ENCODE results near the gene MIA3.

The MIA3 gene

GRCh38 chr1:222610728-222611127 lies 7.2 kb upstream of the MIA3 start:
- no peaks in the 10 kb centered on the region for H3K4me1 ChIP-seq (ENCODE audit: control insufficient read depth, insufficient read depth, low read depth, low read length)
- no peak overlapping the region for H3K4ac ChIP-seq (ENCODE audit: low read depth in 1 of 2, low read length in 2 of 2)
- no peak overlapping the region for H3K14ac ChIP-seq (ENCODE audit: low read length in 2 of 2)
- H2BK120ac ChIP-seq (ENCODE audit: low read depth, low read length), result no peak overlapping the region
- H3K23ac ChIP-seq (ENCODE audit: low read length in 2 of 2), result no peak overlapping the region
- H2BK12ac ChIP-seq (ENCODE audit: low read length in 2 of 2), result no peak overlapping the region
- no peaks in the 10 kb centered on the region for H3K79me1 ChIP-seq (replicated peaks; ENCODE audit: low read length, poor library complexity, severe bottlenecking)
- H2BK5ac ChIP-seq (ENCODE audit: low read depth, low read length, poor library complexity, severe bottlenecking), result no peak overlapping the region
- H4K91ac ChIP-seq (ENCODE audit: low read length), result no peak overlapping the region
- H3K18ac ChIP-seq (ENCODE audit: low read depth in 1 of 2, low read length in 2 of 2), result no peak overlapping the region
- no peak overlapping the region for H2AK5ac ChIP-seq (ENCODE audit: low read length, severe bottlenecking)
- no peaks in the 10 kb centered on the region for H3K36me3 ChIP-seq (ENCODE audit: control insufficient read depth in 1 of 2, insufficient read depth in 2 of 2, low read depth in 1 of 2, low read length in 2 of 2)
- no peak overlapping the region for H3K27ac ChIP-seq (ENCODE audit: low read length, poor library complexity, severe bottlenecking)
- no peak overlapping the region for H2AFZ ChIP-seq (ENCODE audit: low read depth, low read length)
- no peak for DNase-seq
- peaks cover 0 to 3% of the 10 kb centered on the region in 2 experiments for H3K27me3 ChIP-seq (ENCODE audit: control insufficient read depth in 1 of 2, insufficient read depth in 1 of 2, low read length in 2 of 2)
- no peak overlapping the region for H3K9ac ChIP-seq (ENCODE audit: low read length)
- no peak overlapping the region for H3K4me2 ChIP-seq (ENCODE audit: low read length, poor library complexity, severe bottlenecking)
- no peak overlapping the region for H4K8ac ChIP-seq (ENCODE audit: low read length)
- no peak overlapping the region for H3K4me3 ChIP-seq (ENCODE audit: insufficient read depth in 1 of 2, low read depth in 1 of 2, low read length in 2 of 2)
- H2BK15ac ChIP-seq (ENCODE audit: low read depth, poor library complexity, severe bottlenecking), result no peak overlapping the region
- no CpG with 5 or more reads among the region's 2 CpGs for WGBS
- no peaks in the 10 kb centered on the region for H3K9me3 ChIP-seq (ENCODE audit: control insufficient read depth, low read length)

GRCh38 chr1:222613627-222614026 lies 4.3 kb upstream of the MIA3 start:
- Histone ChIP-seq H3K18ac (ENCODE audit: low read depth in 1 of 2, low read length in 2 of 2) (no peak overlapping the region), H4K91ac (ENCODE audit: low read length) (no peak overlapping the region), H3K4me3 (ENCODE audit: insufficient read depth in 1 of 2, low read depth in 1 of 2, low read length in 2 of 2) (no peak overlapping the region), H2AFZ (ENCODE audit: low read depth, low read length) (no peak overlapping the region), H3K36me3 (ENCODE audit: control insufficient read depth in 1 of 2, insufficient read depth in 2 of 2, low read depth in 1 of 2, low read length in 2 of 2) (no peaks in the 10 kb centered on the region), H3K4ac (ENCODE audit: low read depth in 1 of 2, low read length in 2 of 2) (no peak overlapping the region), H2AK5ac (ENCODE audit: low read length, severe bottlenecking) (no peak overlapping the region), H2BK5ac (ENCODE audit: low read depth, low read length, poor library complexity, severe bottlenecking) (no peak overlapping the region), H3K4me2 (ENCODE audit: low read length, poor library complexity, severe bottlenecking) (no peak overlapping the region), H3K14ac (ENCODE audit: low read length in 2 of 2) (no peak overlapping the region), H4K8ac (ENCODE audit: low read length) (no peak overlapping the region), H3K27me3 (ENCODE audit: control insufficient read depth in 1 of 2, insufficient read depth in 1 of 2, low read length in 2 of 2) (peaks cover 0 to 3% of the 10 kb centered on the region in 2 experiments), H3K79me1 (replicated peaks; ENCODE audit: low read length, poor library complexity, severe bottlenecking) (peaks cover 7% of the 10 kb centered on the region), H3K27ac (ENCODE audit: low read length, poor library complexity, severe bottlenecking) (no peak overlapping the region), H3K4me1 (ENCODE audit: control insufficient read depth, insufficient read depth, low read depth, low read length) (peaks cover 3% of the 10 kb centered on the region), H2BK15ac (ENCODE audit: low read depth, poor library complexity, severe bottlenecking) (no peak overlapping the region), H3K23ac (ENCODE audit: low read length in 2 of 2) (no peak overlapping the region), H2BK12ac (ENCODE audit: low read length in 2 of 2) (no peak overlapping the region), H3K9ac (ENCODE audit: low read length) (no peak overlapping the region), H3K9me3 (ENCODE audit: control insufficient read depth, low read length) (no peaks in the 10 kb centered on the region), H2BK120ac (ENCODE audit: low read depth, low read length) (no peak overlapping the region)
- WGBS, result 85% methylated on average over 1 of the region's 1 CpG
- DNase-seq, result no peak

- peaks cover 12% of the 10 kb centered on the region for H3K79me1 ChIP-seq (replicated peaks; ENCODE audit: low read length, poor library complexity, severe bottlenecking)
- no peak overlapping the region for H4K8ac ChIP-seq (ENCODE audit: low read length)
- peaks cover 3% of the 10 kb centered on the region for H3K4me1 ChIP-seq (ENCODE audit: control insufficient read depth, insufficient read depth, low read depth, low read length)
- H3K4me3 ChIP-seq (ENCODE audit: insufficient read depth in 1 of 2, low read depth in 1 of 2, low read length in 2 of 2), result peak overlapping the region in 1 of 2 experiments; percentile 71
- H3K4ac ChIP-seq (ENCODE audit: low read depth in 1 of 2, low read length in 2 of 2), result no peak overlapping the region
- no peak overlapping the region for H3K4me2 ChIP-seq (ENCODE audit: low read length, poor library complexity, severe bottlenecking)
- peak overlapping the region; percentile 93 for H3K9ac ChIP-seq (ENCODE audit: low read length)
- H3K23ac ChIP-seq (ENCODE audit: low read length in 2 of 2), result no peak overlapping the region
- no peak overlapping the region for H3K14ac ChIP-seq (ENCODE audit: low read length in 2 of 2)
- H2BK12ac ChIP-seq (ENCODE audit: low read length in 2 of 2), result no peak overlapping the region
- no peak overlapping the region for H2BK120ac ChIP-seq (ENCODE audit: low read depth, low read length)
- no peaks in the 10 kb centered on the region for H3K9me3 ChIP-seq (ENCODE audit: control insufficient read depth, low read length)
- H3K18ac ChIP-seq (ENCODE audit: low read depth in 1 of 2, low read length in 2 of 2), result no peak overlapping the region
- no peak overlapping the region for H2AFZ ChIP-seq (ENCODE audit: low read depth, low read length)
- H3K36me3 ChIP-seq (ENCODE audit: control insufficient read depth in 1 of 2, insufficient read depth in 2 of 2, low read depth in 1 of 2, low read length in 2 of 2), result peaks cover 0 to 6% of the 10 kb centered on the region in 2 experiments
- no peak overlapping the region for H2AK5ac ChIP-seq (ENCODE audit: low read length, severe bottlenecking)
- peaks cover 0 to 3% of the 10 kb centered on the region in 2 experiments for H3K27me3 ChIP-seq (ENCODE audit: control insufficient read depth in 1 of 2, insufficient read depth in 1 of 2, low read length in 2 of 2)
- H3K27ac ChIP-seq (ENCODE audit: low read length, poor library complexity, severe bottlenecking), result no peak overlapping the region
- DNase-seq, result peak; percentile 77
- H2BK15ac ChIP-seq (ENCODE audit: low read depth, poor library complexity, severe bottlenecking), result no peak overlapping the region
- 72% methylated on average over 3 of the region's 5 CpGs for WGBS
- no peak overlapping the region for H2BK5ac ChIP-seq (ENCODE audit: low read depth, low read length, poor library complexity, severe bottlenecking)
- H4K91ac ChIP-seq (ENCODE audit: low read length), result no peak overlapping the region
These were observed 1.4 kb upstream of the MIA3 start for GRCh38 chr1:222616525-222616924.

- peak overlapping the region; percentile 61 to 71 for H3K4me3 ChIP-seq (ENCODE audit: insufficient read depth in 1 of 2, low read depth in 1 of 2, low read length in 2 of 2)
- H3K4ac ChIP-seq (ENCODE audit: low read depth in 1 of 2, low read length in 2 of 2), result peak overlapping the region; percentile 34 to 35
- peak overlapping the region; percentile 58 for H4K8ac ChIP-seq (ENCODE audit: low read length)
- peak overlapping the region; percentile 14 for H4K91ac ChIP-seq (ENCODE audit: low read length)
- peaks cover 0 to 12% of the 10 kb centered on the region in 2 experiments for H3K36me3 ChIP-seq (ENCODE audit: control insufficient read depth in 1 of 2, insufficient read depth in 2 of 2, low read depth in 1 of 2, low read length in 2 of 2)
- H3K23ac ChIP-seq (ENCODE audit: low read length in 2 of 2), result no peak overlapping the region
- peak overlapping the region; percentile 76 for H3K4me2 ChIP-seq (ENCODE audit: low read length, poor library complexity, severe bottlenecking)
- H3K9ac ChIP-seq (ENCODE audit: low read length), result peak overlapping the region; percentile 93
- peak overlapping the region; percentile 75 for H2AFZ ChIP-seq (ENCODE audit: low read depth, low read length)
- peaks cover 3% of the 10 kb centered on the region for H3K4me1 ChIP-seq (ENCODE audit: control insufficient read depth, insufficient read depth, low read depth, low read length)
- H3K18ac ChIP-seq (ENCODE audit: low read depth in 1 of 2, low read length in 2 of 2), result peak overlapping the region; percentile 23 to 25
- H2AK5ac ChIP-seq (ENCODE audit: low read length, severe bottlenecking), result peak overlapping the region; percentile 36
- peak overlapping the region; percentile 39 for H2BK120ac ChIP-seq (ENCODE audit: low read depth, low read length)
- DNase-seq, result peak; percentile 98
- H3K79me1 ChIP-seq (replicated peaks; ENCODE audit: low read length, poor library complexity, severe bottlenecking), result peaks cover 15% of the 10 kb centered on the region
- H3K27ac ChIP-seq (ENCODE audit: low read length, poor library complexity, severe bottlenecking), result no peak overlapping the region
- peak overlapping the region in 1 of 2 experiments; percentile 6 for H2BK12ac ChIP-seq (ENCODE audit: low read length in 2 of 2)
- H3K27me3 ChIP-seq (ENCODE audit: control insufficient read depth in 1 of 2, insufficient read depth in 1 of 2, low read length in 2 of 2), result peaks cover 0 to 3% of the 10 kb centered on the region in 2 experiments
- H2BK5ac ChIP-seq (ENCODE audit: low read depth, low read length, poor library complexity, severe bottlenecking), result no peak overlapping the region
- no peaks in the 10 kb centered on the region for H3K9me3 ChIP-seq (ENCODE audit: control insufficient read depth, low read length)
- WGBS, result 11% methylated on average over 15 of the region's 37 CpGs
- H3K14ac ChIP-seq (ENCODE audit: low read length in 2 of 2), result peak overlapping the region in 1 of 2 experiments; percentile 18
- H2BK15ac ChIP-seq (ENCODE audit: low read depth, poor library complexity, severe bottlenecking), result peak overlapping the region; percentile 44
These were observed 438 bp upstream of the MIA3 start for GRCh38 chr1:222617367-222617951.

All from mesenchymal stem cell (in vitro differentiated cells and primary cell).